Stimulated activated effector memory CD8-positive, alpha-beta T cell treated with anti-CD3 and anti-CD28 coated beads, Interleukin-12 subunit alpha, Interleukin-12 subunit beta, amount 100 ng/mL, for 72 hours (primary cell): ENCODE measurements around the gene PTPN6.

Experiments used
- ATAC-seq: fragments of 150-1000 bp; cut with Tn5 transposase; 2 replicates; pipeline ENCODE4 v1.10.0; 2021
- DNase-seq, 2 donors: peaks; one replicate each; pipeline ENCODE4 v3.0.0; 2021 to 2022; ENCODE audit warnings: low spot score in 2 of 2
- H3K27ac Mint-ChIP-seq: one replicate; pipeline ENCODE4 v1.8.0; 2022; ENCODE audit warnings: mild to moderate bottlenecking, mixed read lengths
- H3K36me3 Mint-ChIP-seq: one replicate; pipeline ENCODE4 v1.8.0; 2022; ENCODE audit warnings: mild to moderate bottlenecking, mixed read lengths
- H3K4me1 Mint-ChIP-seq: one replicate; pipeline ENCODE4 v1.8.0; 2022; ENCODE audit warnings: mixed read lengths
- H3K4me3 Mint-ChIP-seq: one replicate; pipeline ENCODE4 v1.8.0; 2022; ENCODE audit warnings: mild to moderate bottlenecking, mixed read lengths
- H3K9me3 Mint-ChIP-seq: one replicate; pipeline ENCODE4 v1.8.0; 2022; ENCODE audit warnings: mixed read lengths

Gene PTPN6

DNA sequence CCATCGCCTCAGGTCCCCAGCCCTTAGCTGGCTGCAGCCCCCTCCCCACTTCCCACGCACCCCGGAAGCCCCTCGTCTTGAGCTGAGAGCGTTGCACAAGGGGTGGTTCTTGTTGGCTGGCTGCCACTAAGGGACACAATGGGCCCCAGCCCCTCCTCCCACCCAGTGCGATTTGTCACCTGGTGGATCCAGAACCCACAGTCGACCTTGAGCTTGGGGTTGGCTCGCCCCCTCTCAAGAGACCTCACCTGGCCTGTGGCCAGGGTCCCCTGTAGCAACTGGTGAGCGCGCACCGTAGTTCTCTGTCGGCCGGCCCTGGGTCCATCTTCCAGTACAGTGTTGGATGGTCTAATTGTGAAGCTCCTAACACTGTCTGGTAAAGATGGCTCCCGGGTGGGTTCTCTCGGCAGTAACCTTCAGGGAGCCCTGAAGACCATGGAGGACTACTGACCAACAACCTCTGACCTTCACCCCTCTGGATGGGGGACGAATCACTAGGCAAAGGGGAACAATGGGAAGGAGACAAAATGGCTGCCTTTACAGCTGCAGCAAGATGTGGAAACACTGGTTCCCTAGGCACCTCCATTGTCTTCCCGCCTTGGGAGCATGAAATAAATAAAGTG is 12.7 kb downstream of the PTPN6 start:
- H3K4me1 Mint-ChIP-seq = peaks cover 61% of the 10 kb centered on the region
- H3K4me3 Mint-ChIP-seq = no peak overlapping the region
- peaks cover 90% of the 10 kb centered on the region for H3K36me3 Mint-ChIP-seq
- no peak for DNase-seq
- H3K9me3 Mint-ChIP-seq = no peaks in the 10 kb centered on the region
- ATAC-seq = no peak
- peak overlapping the region; percentile 93 for H3K27ac Mint-ChIP-seq

DNA sequence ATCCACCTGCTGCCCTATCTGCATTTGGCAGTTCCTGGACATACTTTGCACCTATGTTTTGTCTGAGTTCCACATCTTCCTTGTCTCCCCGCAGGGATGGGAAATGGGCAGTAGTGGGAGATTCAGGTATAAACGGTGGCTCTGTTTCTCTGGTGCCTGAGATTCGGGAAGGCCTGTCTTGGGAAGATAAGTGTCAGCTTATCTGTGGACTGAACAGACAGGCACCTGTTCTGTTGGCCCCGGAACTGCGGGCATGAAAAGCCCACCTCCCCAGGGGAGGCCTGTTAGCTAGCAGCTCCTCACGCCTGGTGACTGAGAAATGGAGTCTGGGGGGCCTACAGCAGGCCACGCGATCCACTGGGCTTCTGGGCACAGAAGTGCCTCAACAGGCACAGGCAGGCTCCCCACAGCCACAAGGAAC is 13.5 kb downstream of the PTPN6 start:
- ATAC-seq = no peak
- H3K9me3 Mint-ChIP-seq = no peaks in the 10 kb centered on the region
- peaks cover 60% of the 10 kb centered on the region for H3K4me1 Mint-ChIP-seq
- peak overlapping the region; percentile 93 for H3K27ac Mint-ChIP-seq
- peaks cover 90% of the 10 kb centered on the region for H3K36me3 Mint-ChIP-seq
- peak overlapping the region; percentile 13 for H3K4me3 Mint-ChIP-seq
- no peak for DNase-seq

GRCh38 chr12:6965026-6965661 is 14.0 kb downstream of the PTPN6 start:
- Mint-ChIP-seq H3K36me3 (peaks cover 90% of the 10 kb centered on the region), H3K27ac (peak overlapping the region; percentile 93), H3K9me3 (no peaks in the 10 kb centered on the region), H3K4me1 (peaks cover 55% of the 10 kb centered on the region), H3K4me3 (peak overlapping the region; percentile 13)
- DNase-seq (peak; percentile 87 to 91), ATAC-seq (peak; percentile 51)

DNA sequence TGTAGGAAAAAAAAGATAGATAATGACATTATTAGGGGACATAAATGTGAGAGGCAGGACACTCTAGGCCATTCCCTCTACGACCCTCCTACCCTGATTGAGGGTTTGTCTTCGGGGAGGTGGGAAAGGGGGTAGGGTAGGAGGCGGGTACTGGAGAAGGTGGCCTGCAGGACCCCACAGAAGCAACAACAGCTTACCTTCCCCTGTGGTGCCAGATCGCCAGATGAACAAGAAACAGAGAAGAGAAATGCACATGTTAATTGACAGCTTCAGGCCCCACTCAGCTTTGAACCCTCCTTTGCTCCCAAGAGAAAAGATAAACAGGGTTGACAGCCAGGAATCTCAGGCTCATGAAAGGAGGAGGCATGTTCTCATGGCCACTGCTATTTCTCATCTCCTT is 14.6 kb downstream of the PTPN6 start:
- peak in 1 of 2 donors; percentile 46 for DNase-seq
- peak overlapping the region; percentile 93 for H3K27ac Mint-ChIP-seq
- H3K4me1 Mint-ChIP-seq = peaks cover 52% of the 10 kb centered on the region
- no peak for ATAC-seq
- peaks cover 89% of the 10 kb centered on the region for H3K36me3 Mint-ChIP-seq
- H3K4me3 Mint-ChIP-seq = peak overlapping the region; percentile 13
- no peaks in the 10 kb centered on the region for H3K9me3 Mint-ChIP-seq

DNA sequence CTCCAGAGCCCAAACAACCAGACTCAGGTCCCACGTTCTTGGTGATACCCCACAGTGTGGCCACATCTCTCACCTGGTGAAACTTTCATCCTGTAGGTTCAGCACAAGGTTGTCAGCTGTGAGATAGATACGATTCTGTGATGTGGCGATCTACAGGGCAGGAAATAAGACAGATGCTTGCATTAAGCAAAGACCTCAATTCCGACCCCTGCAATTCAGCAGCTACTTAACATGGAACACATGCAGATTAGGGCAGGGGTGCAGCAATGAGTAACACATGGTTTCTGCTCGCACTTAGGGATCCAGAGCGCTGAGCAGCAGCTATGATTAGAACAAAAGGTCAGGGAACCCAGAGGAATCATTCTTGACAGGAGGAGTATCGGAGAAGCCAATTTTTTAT is 15.2 kb downstream of the PTPN6 start:
- Mint-ChIP-seq H3K4me1 (peaks cover 50% of the 10 kb centered on the region), H3K4me3 (no peak overlapping the region), H3K9me3 (no peaks in the 10 kb centered on the region), H3K27ac (peak overlapping the region; percentile 93), H3K36me3 (peaks cover 89% of the 10 kb centered on the region)
- ATAC-seq (no peak), DNase-seq (no peak)

DNA sequence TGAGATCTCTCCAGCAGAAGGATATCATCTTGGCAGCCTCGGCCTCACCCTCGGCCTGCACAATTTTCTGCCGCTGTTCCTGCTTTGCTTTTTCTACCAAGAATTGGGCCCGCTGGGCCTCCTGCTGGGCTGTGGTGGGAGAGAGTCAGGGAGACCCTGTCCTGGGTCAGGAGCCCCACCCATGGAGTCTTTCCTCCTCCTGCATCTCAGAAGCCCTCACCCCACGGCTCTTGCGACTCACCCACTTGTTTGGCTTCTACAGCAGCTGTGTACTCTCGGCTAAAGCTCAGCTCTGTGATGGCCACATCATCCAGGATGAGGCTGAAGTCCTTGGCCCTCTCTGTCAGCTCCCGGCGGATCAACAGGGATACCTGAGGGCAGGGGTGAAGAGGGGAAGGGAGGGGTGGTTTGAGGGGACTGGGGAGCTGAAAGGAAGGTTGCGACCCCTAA is 16.5 kb downstream of the PTPN6 start:
- Mint-ChIP-seq H3K4me3 (no peak overlapping the region), H3K4me1 (peaks cover 49% of the 10 kb centered on the region), H3K9me3 (no peaks in the 10 kb centered on the region), H3K36me3 (peaks cover 89% of the 10 kb centered on the region), H3K27ac (peak overlapping the region; percentile 99)
- ATAC-seq (no peak), DNase-seq (no peak)

GRCh38 chr12:6968426-6968825 is 17.3 kb downstream of the PTPN6 start:
- peaks cover 89% of the 10 kb centered on the region for H3K36me3 Mint-ChIP-seq

DNA sequence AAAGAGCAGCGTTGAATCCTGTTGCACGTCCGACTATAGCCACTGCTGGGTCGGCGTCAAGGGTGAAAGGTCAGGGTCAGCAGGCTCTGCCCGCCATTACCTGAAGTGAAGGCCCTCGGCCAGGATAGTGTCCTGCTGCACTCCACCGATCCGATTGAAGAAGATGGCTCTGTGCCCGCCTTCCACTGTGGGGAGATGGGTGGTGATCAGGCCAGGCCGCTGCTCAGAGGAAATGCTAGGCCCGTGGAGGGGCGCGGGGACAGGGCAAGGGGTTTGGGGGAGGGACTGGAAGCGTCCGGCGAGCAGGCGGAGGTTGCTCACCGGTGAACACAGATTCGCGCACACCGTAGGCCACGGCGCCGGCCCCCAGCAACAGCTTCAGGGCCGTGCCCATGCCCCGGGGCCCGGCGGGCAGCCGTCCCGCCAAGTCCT is 19.0 kb downstream of the PTPN6 start:
- H3K4me3 Mint-ChIP-seq = peak overlapping the region; percentile 97
- H3K4me1 Mint-ChIP-seq = peaks cover 50% of the 10 kb centered on the region
- ATAC-seq = peak; percentile 2
- peaks cover 98% of the 10 kb centered on the region for H3K36me3 Mint-ChIP-seq
- no peak for DNase-seq
- peak overlapping the region; percentile 99 for H3K27ac Mint-ChIP-seq
- no peaks in the 10 kb centered on the region for H3K9me3 Mint-ChIP-seq

More at GRCh38 chr12:6968426-6968825, 17.3 kb downstream of the PTPN6 start:
- ATAC-seq (no peak), DNase-seq (no peak)
- H3K27ac Mint-ChIP-seq = peak overlapping the region; percentile 99
- no peaks in the 10 kb centered on the region for H3K9me3 Mint-ChIP-seq
- peak overlapping the region; percentile 97 for H3K4me3 Mint-ChIP-seq
- peaks cover 53% of the 10 kb centered on the region for H3K4me1 Mint-ChIP-seq

DNA sequence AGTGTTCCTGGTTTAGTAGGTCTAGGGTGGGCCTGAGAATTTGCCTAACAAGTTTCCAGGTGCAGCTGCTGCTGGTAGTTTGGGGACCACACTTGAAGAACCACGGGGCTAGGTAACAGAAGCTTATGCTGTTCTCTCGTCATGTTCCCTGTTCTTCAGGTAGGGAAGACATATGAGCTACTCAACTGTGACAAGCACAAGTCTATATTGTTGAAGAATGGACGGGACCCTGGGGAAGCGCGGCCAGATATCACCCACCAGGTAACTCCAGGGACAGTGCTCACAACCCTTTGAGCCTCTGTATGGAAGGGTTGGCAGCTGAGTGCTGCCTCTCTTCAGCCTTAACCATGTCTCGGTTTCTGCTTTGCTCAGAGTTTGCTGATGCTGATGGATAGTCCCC is 23.0 kb downstream of the PTPN6 start:
- ATAC-seq = no peak
- peaks cover 98% of the 10 kb centered on the region for H3K36me3 Mint-ChIP-seq
- no peaks in the 10 kb centered on the region for H3K9me3 Mint-ChIP-seq
- H3K27ac Mint-ChIP-seq = peak overlapping the region; percentile 99
- no peak overlapping the region for H3K4me3 Mint-ChIP-seq
- H3K4me1 Mint-ChIP-seq = peaks cover 44% of the 10 kb centered on the region
- no peak for DNase-seq

DNA sequence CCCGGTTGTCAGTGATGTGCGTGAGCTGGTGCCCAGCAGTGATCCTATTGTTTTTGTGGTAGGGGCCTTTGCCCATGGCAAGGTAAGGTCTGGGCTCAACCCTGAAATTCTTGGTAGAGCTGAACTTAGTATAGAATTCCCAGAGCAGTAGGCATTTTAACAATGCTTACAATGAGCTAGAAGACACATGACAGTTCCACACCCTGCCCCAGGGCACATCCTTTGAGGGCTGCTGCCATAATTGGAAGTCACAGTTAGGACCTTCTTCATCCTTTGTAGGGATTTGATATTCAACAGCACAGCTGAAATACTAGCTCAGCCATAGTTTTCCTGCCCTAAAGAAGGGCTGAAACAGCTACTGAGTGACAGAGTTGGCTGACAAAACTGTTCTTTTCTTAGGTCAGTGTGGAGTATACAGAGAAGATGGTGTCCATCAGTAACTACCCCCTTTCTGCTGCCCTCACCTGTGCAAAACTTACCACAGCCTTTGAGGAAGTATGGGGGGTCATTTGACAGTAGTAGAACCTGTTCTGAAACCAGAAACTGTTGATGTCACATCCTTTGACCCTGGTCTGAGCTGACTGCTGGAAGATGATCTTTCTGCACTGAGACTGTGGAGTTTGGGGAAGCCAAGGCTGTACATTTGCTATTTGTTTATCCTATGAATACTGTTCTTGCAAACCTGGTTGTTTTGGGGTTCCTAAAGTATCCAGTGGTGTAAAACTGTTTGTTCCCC is 24.3 kb downstream of the PTPN6 start:
- peaks cover 41% of the 10 kb centered on the region for H3K4me1 Mint-ChIP-seq
- peak overlapping the region; percentile 56 for H3K27ac Mint-ChIP-seq
- peaks cover 100% of the 10 kb centered on the region for H3K36me3 Mint-ChIP-seq
- no peak overlapping the region for H3K4me3 Mint-ChIP-seq
- no peaks in the 10 kb centered on the region for H3K9me3 Mint-ChIP-seq
- DNase-seq (no peak), ATAC-seq (no peak)

DNA sequence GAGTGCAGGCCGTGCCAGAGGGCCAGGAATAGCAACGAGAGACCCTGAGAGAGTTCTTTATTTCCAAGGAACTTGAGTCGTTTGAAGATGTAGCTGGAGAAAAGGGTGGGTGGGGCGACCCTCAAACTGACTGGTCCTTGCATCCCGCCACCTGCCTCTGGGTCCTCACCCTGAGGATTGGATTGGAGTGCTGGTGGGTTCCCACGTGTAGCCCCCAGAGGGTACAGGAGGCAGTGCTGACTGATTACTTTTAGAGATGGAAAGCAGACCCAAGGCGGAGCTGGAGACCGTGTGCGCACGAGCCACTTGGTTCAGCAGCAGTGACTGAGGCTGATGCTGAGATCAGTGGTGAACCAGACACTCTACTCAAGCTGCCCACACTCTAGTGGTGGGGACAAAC is 26.5 kb downstream of the PTPN6 start:
- H3K4me1 Mint-ChIP-seq = peaks cover 22% of the 10 kb centered on the region
- peaks cover 100% of the 10 kb centered on the region for H3K36me3 Mint-ChIP-seq
- H3K27ac Mint-ChIP-seq = peak overlapping the region; percentile 80
- H3K9me3 Mint-ChIP-seq = no peaks in the 10 kb centered on the region
- no peak for DNase-seq
- ATAC-seq = no peak
- H3K4me3 Mint-ChIP-seq = no peak overlapping the region

DNA sequence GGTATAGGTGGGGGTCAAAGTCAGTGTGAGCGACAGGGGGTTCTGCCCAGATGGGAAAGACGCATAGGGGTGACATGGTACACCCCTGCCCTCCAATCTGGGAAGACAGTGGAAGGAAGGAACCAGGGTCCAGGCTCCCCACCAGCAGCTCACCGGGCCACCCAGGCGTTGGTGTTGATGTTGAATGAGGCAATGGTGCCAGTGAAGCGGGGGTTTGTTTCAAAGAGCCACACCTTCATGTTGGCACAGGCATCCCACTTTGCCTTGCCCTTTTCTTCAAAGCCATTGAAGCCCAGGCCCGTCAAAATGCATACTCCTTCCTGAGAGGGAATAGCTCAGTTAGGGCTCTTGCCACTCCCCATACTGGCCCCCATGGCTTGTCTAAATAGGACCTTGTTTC is 27.0 kb downstream of the PTPN6 start:
- H3K27ac Mint-ChIP-seq = peak overlapping the region; percentile 80
- H3K36me3 Mint-ChIP-seq = peaks cover 100% of the 10 kb centered on the region
- ATAC-seq (no peak), DNase-seq (no peak)
- no peak overlapping the region for H3K4me3 Mint-ChIP-seq
- H3K4me1 Mint-ChIP-seq = peaks cover 17% of the 10 kb centered on the region
- H3K9me3 Mint-ChIP-seq = no peaks in the 10 kb centered on the region

DNA sequence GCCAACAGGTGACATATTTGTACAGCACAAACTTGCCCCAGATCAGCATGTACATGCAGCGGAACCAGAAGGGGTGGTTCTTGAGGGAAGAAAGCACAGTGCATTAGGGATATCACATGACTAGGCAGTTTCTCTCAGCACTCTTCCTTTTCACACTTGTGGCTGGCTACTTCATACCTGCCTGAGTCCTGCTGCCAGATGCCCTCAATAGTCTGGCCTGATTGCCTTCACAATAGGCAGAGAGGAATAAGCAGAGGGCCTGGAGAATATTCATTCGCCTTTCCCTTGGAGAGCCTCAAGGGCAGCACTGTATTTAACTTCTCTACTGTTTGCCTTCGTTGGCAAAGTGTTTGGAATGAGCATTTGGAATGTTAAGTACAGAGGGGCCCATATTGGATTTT is 27.5 kb downstream of the PTPN6 start:
- Mint-ChIP-seq H3K4me3 (no peak overlapping the region), H3K27ac (peak overlapping the region; percentile 80), H3K36me3 (peaks cover 100% of the 10 kb centered on the region), H3K4me1 (peaks cover 12% of the 10 kb centered on the region), H3K9me3 (no peaks in the 10 kb centered on the region)
- DNase-seq (no peak), ATAC-seq (no peak)

GRCh38 chr12:6979021-6979420 is 27.9 kb downstream of the PTPN6 start:
- Mint-ChIP-seq H3K36me3 (peaks cover 100% of the 10 kb centered on the region), H3K4me1 (peaks cover 9% of the 10 kb centered on the region), H3K27ac (peak overlapping the region; percentile 80)

DNA sequence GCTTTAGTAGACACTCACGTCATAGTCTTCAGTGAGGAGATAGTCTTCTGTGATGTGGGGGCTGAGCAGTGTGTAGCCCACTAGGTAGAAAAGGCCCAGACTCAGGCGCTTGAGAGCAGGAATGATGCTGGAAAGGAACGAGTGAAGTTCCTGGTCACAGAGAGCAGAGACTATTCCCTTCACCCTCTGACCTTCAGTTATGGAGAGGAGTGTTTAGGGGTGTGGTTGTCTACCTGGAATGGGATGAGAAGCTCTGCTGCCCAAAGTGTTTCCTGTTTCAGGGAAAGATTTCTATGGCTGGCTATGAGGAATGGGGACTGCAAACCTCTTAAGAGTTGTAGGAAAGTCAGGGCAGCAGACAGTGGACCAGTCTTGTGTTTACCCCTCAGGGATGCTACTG is 28.3 kb downstream of the PTPN6 start:
- DNase-seq (no peak), ATAC-seq (no peak)
- Mint-ChIP-seq H3K4me3 (no peak overlapping the region), H3K27ac (peak overlapping the region; percentile 80), H3K36me3 (peaks cover 100% of the 10 kb centered on the region), H3K4me1 (peaks cover 9% of the 10 kb centered on the region), H3K9me3 (no peaks in the 10 kb centered on the region)

More at GRCh38 chr12:6979021-6979420, 27.9 kb downstream of the PTPN6 start:
- H3K9me3 Mint-ChIP-seq = no peaks in the 10 kb centered on the region
- no peak for DNase-seq
- H3K4me3 Mint-ChIP-seq = no peak overlapping the region
- no peak for ATAC-seq
